Panc1 (cell line): ENCODE data around the gene KLF15.

ENCODE experiments used
- CTCF ChIP-seq: fragments of 450-650 bp; IDR thresholded peaks from 2 replicates; pipeline ENCODE4 v1.5.1; 2017; ENCODE audit warnings: mild to moderate bottlenecking
- POLR2AphosphoS5 ChIP-seq: IDR thresholded peaks from 2 replicates; pipeline ENCODE4 v1.6.1; 2012; ENCODE audit warnings: mild to moderate bottlenecking, low read depth, low read length, moderate library complexity
- REST ChIP-seq, 2 experiments: IDR thresholded peaks; 2 replicates each; pipeline ENCODE4 v1.6.1; 2011 to 2012; ENCODE audit warnings: low read depth in 2 of 2, control low read depth in 1 of 2, low read length in 1 of 2, mild to moderate bottlenecking in 1 of 2, moderate library complexity in 1 of 2; ENCODE audit not compliant: insufficient read depth in 1 of 2
- SIN3A ChIP-seq: IDR thresholded peaks from 2 replicates; pipeline ENCODE4 v1.6.1; 2012; ENCODE audit warnings: low read depth, mild to moderate bottlenecking, low read length, moderate library complexity, borderline replicate concordance; ENCODE audit not compliant: insufficient read depth

DNA sequence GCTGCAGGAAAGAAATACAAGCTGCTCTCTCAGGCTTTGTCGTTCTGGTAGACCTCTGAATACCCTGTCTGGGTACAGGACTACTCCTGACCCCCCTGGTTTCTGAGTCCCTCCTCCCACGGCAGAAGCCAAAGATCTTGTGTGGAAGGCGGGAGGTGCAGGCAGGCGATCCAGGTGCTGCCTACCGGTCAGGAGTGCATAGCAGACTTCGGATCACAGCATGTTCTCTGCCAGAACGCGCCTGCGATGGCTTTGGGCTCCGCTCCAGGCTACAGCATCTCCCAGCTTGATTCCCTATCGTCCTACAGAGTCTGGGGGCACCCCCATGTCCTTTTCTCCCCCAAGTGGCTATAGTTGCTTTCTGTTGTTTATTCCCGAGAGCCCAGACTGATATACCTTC, 35.0 kb upstream of the KLF15 start:
- TF ChIP-seq CTCF (no peak), SIN3A (no peak), POLR2AphosphoS5 (no peak), REST (IDR thresholded peaks at IDR 0.05; ENCODE audit: insufficient read depth in 1 of 2, low read depth in 2 of 2, low read length in 1 of 2) (no peak)
